HG03045 (cell line): ENCODE measurements around the gene RALBP1.

Source experiments
- ATAC-seq: cut with Tn5 transposase; IDR thresholded peaks from one replicate; pipeline ENCODE4 v1.9.1; 2021; ENCODE audit warnings: mild to moderate bottlenecking, moderate library complexity; ENCODE audit not compliant: unreplicated experiment

The RALBP1 gene

DNA sequence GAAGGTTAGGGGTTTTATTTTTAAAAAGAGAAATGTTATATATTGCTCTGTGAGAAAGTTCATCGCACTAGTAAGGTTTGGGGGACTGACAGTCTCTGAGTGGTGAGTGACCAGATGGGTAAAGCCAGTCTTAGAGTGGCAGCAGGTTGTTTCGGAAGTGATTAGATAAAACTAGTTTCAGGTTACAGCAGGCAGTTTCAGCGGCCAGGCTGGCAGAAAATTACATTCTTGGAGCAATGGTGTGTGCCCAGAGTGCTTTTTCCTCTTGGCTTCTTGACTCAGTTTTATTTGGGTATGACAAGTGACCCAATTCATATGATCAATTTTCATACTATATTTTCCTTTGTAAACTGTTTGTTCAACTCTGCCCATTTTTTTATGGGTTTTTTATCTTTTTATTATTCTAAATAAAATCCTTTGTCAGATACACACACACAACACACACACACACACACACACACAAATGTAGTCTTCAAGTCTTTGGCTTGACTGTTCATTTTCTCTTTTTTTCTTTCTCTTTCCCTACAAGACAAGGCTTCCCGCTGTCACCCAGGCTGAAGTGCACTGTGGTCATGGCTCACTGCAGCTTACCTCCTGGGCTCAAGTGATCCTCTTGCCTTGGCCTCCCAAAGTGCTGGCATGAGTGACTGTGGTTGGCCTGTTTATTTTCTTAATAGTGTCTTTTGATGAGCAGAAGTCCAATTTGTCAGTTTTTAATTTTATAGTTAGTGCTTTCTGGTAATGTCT, 30.9 kb downstream of the RALBP1 start:
- no peak for ATAC-seq

DNA sequence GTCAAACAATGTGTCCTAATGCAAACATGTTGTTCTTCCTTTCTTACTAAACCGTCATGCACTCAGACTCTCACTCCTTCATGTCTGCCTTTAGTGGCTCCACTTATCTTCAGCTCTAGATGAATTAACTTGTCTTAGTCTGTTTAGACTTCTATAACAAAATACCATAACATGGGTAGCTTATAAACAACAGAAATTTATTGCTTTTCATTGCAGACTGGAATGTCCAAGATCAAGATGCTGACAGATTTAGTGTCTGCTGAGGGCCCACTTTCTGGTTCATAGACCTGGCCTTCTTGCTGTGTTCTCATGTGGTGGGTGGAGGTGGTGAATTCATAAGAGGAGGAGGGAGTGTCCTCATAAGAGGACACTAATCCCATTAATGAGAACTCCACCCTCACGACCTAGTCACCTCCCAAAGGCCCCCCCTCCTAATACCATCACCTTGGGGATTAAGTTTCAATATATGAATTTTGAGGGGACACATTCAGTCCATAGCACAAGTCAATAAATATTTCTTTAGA, 32.3 kb downstream of the RALBP1 start:
- no peak for ATAC-seq

DNA sequence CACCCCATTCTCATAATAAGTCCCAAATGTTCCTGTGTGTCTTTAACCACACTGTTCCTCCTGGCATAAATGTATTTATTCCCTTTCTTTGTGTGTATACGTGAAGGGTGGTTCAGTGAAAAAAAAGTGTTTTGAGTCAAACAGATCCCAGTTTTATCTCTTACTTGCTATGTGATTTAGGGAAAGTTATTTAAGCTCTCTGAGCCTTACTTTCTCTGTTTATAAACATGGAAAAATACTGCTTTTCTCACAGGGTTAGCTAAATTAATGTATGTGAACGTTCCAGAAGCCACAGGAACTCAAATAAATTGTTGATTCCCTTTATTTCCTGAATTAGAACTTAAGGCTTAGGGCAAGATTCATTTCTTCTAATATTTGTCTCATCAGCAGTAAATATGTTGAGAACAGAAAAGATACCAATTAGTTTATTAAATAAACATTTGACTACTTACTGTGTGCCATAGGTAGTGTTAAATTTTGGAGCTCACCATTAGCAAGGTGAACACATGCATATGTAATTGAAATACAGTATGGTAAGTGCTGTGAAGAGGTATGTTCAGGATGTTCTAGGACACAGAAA, 33.2 kb downstream of the RALBP1 start:
- no peak for ATAC-seq

DNA sequence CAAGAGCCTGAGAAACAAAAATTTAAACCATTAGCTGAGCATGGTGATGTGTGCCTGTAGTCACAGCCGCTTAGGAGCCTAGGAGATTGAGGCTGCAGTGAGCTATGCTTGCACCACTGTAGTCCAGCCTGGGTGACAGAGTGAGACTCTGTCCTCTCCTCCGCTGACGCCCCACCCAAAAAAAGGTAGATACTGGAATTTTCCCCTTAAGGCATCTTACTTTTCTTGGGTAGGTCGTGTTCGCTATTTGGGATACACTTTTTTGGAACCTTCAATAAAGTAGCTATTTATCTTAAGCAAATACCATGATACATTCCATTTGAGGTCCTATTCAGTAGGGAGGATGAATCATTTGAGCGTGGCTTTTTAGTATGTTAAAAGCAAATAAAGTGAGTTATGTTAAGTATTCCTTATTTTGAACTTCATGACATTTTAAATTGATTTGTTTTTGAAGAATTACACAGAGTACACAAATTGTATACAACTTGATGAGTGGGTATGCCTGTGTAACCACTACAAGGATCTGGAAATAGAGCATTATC, 38.7 kb downstream of the RALBP1 start:
- no peak for ATAC-seq

DNA sequence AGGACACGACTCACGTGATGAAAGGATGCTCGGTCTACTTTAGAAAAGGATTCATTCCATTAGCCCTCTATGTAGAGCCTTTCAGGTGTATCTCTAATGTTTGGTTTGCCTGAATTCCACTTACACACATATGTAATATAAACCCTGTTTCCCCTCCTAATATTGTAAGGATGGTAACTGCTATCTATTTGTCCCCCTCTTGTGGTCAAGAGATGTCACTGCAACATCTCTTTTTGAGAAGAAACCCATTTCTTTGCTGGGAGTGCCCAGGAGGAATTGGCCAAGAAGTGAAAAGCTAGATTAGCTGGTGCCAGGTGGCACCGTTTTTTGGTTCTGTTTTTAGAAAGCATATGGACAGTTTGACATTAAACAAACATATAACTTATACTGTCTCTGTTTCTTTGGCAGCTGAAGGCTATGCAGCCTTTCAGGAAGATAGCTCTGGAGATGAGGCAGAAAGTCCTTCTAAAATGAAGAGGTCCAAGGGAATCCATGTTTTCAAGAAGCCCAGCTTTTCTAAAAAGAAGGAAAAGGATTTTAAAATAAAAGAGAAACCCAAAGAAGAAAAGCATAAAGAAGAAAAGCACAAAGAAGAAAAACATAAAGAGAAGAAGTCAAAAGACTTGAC, 41.2 kb downstream of the RALBP1 start:
- no peak for ATAC-seq

DNA sequence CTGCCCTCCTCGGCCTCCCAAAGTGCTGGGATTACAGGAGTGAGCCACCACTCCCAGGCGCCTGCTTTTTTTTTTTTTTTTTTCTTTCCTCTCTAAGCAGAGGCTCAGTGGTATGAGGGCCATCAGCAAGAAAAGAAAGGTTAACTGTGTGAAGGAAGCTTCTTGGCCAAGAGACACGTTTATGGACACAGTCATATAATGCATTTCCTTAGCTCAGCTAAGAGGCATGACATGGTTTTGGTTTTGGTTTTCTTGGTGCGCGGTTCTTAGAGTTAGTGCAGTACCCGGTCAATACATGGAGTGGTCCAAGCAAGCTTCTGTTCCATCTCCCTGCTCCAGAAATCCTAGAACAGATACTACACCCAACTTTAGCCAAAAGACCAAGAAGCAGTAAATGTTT, 42.6 kb downstream of the RALBP1 start:
- no peak for ATAC-seq

DNA sequence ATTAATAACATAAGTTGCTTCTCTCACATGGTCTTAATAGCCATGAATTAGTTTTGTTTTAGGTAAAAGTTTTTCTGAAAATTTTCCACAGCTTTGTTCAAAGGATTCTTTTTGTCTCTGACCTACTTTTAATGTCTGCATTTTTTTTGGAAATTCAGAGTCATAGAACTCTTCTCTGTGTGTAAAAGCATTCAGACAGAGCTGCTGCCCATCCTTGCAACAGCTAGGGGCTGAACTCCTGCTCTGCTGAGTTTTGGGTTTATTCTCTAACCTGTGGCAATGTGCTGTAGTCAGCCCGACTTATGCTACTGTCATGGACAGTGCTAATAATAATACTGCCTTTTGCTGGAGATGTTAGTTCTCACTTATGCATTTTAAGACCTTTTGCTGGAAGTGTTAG, 44.1 kb downstream of the RALBP1 start:
- ATAC-seq = no peak

DNA sequence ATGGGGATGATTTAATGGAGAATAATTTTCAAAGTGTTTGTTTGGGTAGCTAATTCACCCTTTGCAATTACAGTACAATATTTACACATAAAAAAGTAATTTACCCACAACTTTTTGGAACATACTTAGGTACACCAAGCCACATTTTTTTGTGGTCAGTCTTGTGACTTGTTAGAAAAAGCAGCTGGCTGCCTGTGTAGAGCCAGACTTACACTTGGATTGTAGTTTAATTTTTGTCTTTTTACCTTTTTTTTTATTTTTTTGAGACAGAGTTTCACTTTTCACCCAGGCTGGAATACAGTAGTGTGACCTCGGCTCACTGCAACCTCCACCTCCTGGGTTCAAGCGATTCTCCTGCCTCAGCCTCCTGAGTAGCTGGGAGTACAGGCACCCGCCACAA, 45.4 kb downstream of the RALBP1 start:
- ATAC-seq = no peak

DNA sequence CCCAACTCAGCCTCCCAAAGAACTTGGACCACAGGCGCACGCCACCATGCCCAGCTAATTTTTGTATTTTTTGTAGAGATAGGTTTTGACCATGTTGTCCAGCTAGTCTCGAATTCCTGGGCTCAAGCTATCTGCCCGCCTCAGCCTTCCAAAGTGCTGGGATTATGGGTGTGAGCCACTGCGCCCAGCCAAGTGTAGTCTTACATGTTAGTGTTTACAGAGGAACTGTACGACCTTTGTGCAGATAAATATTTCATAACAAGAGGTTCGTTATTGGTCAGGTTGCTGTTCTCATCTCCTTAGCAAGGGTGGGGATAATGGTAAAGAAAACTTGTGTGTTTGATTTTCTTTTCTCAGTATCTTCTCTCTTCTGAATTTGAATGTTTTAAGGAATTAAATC, 46.5 kb downstream of the RALBP1 start:
- ATAC-seq = no peak

DNA sequence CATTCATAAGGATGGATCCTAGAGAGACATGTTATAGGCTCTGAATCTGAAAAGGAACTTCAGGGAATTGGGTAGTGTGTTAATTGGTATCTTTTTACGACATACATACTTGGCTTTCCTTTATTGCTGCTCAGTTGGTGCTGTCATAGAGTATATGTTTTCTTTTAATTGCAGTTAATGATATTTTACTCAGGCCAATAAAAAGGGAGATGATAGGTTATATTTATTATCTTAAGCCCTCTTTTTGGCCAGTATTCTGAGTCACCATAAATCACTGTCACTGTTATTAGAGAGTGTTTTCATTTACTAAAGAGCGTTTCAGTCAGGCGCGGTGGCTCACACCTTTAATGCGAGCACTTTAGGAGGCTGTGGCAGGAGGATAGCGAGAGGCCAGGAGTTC, 47.6 kb downstream of the RALBP1 start:
- ATAC-seq = no peak

DNA sequence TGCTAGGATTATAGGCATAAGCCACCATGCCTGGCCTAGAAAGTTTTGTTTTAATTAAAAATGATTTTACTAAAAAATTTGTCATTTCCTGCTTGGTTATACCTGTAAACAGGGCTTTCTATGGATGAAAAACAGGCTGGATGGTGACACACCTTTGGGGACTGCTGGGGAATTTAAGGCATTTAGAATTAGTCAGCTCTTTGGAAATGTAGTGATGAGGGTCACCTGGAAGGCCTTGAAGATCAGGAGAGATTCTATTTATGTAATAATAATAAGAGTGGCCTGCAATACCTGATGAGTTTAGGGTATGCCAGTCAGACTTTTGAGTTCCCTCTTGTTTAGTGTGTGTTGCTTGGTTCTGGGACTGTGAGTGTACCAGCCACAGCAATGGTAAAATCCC, 51.1 kb downstream of the RALBP1 start:
- ATAC-seq = no peak

DNA sequence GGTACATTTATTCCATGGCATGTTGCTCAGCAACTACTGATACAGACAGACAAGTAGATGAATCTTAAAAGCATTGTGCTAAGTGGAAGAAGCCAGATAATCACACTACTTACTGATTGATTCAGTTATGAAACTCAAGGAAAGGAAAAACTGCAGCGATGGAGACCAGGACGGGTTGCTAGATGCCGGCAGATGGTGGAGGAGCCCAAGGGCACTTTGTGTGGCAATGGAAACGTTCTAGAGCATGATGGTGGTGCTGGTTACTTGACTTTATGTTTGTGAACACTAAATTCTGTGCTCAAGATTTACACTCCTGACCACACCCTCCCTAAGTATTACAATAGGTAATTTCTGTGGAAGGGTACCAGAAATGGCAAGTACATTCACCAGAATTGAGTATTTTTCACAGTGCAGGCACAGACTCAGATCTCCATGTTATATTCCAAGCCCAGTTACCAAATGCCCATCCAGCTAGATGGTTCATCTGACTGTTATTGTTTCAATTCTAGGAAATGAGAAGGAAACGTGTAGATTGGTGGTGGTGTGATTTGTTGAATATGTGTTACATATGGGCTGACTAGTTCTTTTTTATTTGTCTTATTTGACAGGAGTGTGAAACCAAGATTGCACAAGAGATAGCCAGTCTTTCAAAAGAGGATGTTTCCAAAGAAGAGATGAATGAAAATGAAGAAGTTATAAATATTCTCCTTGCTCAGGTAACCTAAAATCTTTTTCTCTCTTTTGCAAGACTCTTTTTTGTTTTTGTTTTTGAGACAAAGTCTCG, 55.1 kb downstream of the RALBP1 start:
- no peak for ATAC-seq

DNA sequence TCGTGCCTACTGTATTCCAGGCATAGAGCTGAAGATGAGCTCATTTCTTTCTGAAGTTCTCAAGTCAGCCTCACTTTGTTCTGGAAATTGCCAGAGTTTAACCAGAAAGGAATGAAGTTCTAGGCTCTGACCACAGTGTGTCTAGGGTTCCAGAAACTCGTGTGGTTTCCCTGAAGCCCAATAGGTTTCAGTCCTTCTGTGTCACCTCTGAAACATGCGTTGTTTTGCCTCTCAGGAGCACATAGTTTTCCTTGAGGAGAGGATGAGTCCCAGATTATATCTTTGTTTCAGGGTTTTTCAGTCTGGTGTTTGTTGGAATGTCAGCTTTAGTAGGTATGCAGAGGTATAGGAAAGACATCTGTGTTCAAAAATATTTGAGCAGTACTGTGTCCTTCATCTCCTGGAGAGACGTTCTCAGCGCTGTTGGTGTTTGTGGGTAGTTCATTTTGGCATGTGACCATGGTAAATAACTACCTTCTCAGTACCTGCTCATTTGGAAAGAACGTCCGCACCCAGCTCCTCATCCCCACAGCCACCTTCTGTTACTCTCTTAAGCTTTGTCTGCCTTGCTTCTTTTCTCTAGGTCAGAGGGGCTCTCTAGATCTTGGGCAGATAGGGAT, 56.6 kb downstream of the RALBP1 start:
- ATAC-seq = no peak

DNA sequence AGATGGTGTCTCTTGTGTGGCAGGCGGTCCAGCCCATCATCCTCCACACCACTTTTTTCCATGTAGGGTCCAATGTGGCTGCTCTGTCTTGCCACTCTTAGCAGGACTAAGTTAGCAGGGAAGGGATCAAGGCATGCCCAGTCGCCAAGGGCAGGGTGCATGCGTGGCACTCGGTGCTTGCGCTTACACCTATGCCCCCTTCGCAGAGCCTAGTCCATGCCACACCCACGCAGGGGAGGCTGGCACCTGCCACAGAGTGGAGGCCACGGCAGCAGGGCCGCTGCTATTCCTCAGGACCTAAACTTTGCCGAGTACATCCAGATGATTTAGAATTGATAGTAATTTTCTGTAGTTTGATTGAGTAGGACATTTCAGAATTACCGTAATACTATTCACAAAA, 59.5 kb downstream of the RALBP1 start:
- ATAC-seq = no peak

DNA sequence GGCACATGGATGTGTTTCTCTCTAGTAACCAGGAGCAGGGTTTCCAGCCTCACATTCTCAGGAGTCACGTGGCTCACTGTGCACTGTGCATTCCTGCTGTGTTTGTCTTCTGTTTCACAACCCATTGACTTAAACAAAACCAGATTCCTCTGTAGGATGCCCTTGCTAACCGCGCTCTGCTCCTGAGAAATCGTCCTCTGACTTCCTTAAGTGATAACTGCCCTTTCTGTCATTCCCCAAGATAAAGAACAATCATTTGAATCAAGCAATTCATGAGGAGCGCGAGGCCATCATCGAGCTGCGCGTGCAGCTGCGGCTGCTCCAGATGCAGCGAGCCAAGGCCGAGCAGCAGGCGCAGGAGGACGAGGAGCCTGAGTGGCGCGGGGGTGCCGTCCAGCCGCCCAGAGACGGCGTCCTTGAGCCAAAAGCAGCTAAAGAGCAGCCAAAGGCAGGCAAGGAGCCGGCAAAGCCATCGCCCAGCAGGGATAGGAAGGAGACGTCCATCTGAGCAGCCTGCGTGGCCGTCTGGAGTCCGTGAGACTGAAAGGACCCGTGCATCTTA, 60.2 kb downstream of the RALBP1 start:
- ATAC-seq = no peak

DNA sequence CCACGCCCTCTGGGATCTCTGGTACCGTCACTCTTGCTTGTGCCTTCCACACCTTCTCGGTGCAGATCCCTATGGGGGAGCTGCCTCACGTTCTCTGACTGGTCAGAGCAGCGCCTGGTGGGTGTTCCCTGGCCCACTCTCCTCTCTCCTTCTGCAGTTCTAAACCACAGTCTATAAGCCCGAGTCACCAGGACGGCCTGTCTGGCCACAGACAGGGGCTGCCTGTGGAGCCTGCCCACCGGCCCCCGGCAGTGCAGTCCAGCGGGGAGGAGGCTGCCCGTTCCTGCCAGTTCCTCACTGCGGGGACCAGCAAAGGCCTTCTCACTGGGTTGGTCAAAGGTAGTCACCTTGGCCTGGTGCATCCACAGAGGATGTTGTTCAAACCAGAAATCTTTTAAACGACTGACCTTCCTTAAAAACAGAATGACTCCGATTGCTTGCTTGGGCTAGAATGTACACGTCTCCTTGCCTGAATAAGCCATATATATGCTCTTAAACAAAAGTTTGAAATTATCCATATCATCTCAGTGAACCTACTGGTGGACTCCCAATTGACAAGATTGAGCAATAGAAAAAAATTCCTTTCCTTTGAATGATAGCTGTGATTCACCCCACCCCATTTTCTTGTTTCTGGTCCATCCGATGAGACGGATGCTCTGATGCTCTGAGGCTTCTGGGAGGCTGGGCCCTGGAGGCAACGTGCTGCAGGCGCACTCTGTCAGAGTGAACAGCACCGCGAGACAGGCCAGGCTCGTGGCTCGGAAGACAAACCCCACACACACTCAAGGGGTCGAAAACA, 61.2 kb downstream of the RALBP1 start:
- ATAC-seq = no peak

DNA sequence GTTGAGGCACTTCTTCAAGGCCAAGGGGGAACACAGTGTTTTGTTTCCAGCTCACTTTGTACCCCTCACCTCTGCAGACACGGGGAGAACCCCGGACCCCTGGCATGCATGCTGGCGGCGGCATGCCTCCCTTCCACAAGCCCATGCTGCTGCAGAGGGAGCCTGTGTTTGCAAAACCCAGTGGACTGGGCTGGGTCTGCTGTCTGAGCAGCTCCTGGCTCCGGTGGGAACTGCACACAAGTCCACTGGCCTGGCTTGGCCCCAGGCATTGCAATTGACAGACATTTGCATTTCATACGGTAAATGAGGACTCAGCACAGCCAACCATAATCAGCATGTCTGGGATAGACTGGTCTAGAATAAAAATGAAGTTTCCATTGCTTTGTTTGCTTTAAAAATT, 62.4 kb downstream of the RALBP1 start:
- ATAC-seq = no peak

DNA sequence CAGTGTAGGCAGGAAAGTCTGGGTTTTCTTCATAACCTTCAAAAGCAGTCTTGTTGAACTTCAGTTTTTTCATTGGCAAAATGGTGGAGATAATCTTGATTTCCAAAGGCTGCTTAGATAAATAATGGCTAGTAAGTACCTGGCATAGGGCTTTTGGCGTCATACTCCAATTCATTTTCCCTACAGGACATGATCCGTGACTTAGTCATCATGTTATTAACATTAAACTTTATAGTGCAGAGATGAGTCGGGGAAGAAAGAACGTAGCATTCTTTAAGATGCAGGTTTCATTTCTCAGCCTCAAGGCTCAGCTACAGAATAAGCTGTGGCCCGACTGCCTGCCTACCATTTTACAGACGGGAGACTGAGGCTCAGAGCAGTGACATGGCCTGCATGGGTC, 64.0 kb downstream of the RALBP1 start:
- no peak for ATAC-seq

DNA sequence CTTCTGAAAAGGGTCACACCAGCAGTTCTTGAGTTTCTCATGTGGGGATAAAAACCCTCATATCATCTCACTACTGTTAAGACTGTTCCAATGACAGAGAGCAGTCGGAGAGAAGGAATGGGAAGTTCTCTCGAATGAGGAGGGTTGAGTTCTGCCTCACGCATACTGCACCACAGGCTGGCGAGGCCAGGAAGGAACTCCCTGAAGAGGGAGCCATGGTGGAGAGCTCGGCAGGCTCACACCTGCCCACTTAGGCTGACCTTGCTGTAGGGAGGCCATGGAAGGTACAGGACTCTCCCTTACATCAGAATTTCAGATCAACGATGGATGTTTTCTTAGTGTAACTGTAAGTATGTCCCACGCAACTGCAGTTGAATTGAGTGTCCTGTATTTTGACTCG, 64.6 kb downstream of the RALBP1 start:
- ATAC-seq = no peak

DNA sequence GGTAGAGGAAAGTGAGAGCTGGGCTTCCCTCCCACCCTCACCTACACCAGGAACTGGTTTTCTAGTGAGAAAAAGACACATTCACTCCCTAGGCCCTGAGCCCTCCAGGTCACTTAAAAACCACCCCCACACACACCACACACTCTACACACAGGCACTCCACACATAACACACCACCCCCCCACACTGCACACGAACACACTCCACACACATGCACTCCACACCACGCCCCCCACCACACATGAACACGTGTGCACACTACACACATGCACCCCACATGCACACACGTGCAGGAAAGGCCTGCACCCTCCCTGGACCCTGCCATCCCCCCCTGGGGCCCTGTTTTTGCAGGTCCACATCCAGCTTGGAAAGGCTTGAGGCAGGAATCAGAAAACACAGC, 67.6 kb downstream of the RALBP1 start:
- no peak for ATAC-seq
